Brain microvascular endothelial cell (primary cell): ENCODE data around the gene MED20.

Experiments used
- DNase-seq: peaks from one replicate; pipeline ENCODE4 v3.0.0-alpha.2; 2020
- H3K27ac ChIP-seq: fragments of 250-450 bp; sonication (Bioruptor Pico); 2 replicates; pipeline ENCODE4 v1.5.1; 2020; ENCODE audit warnings: mild to moderate bottlenecking, moderate library complexity
- H3K27me3 ChIP-seq: fragments of 250-450 bp; sonication (Bioruptor Pico); replicated peaks from 2 replicates; pipeline ENCODE4 v1.5.1; 2020; ENCODE audit warnings: mild to moderate bottlenecking
- H3K36me3 ChIP-seq: fragments of 250-450 bp; sonication (Bioruptor Pico); replicated peaks from 2 replicates; pipeline ENCODE4 v1.5.1; 2020; ENCODE audit warnings: mild to moderate bottlenecking
- H3K4me3 ChIP-seq: 2 replicates; pipeline ENCODE4 v1.5.1; 2011; ENCODE audit warnings: low read depth, mild to moderate bottlenecking, control low read depth, low read length, moderate library complexity
- in situ Hi-C: cut with HindIII; loops from 2 replicates; pipeline ENCODE4 v1.10.0; 2017; ENCODE audit warnings: low sequenced_read_pairs, low pct_ligation_motif_present
- TF ChIP-seq, protein P1 (sequence below): IDR thresholded peaks from 2 replicates; pipeline ENCODE4 v1.5.1; 2011; ENCODE audit warnings: low read depth, mild to moderate bottlenecking, moderate library complexity, low read length, control low read depth, inconsistent platforms; ENCODE audit errors: missing control alignments

The MED20 gene, protein sequence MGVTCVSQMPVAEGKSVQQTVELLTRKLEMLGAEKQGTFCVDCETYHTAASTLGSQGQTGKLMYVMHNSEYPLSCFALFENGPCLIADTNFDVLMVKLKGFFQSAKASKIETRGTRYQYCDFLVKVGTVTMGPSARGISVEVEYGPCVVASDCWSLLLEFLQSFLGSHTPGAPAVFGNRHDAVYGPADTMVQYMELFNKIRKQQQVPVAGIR

DNA sequence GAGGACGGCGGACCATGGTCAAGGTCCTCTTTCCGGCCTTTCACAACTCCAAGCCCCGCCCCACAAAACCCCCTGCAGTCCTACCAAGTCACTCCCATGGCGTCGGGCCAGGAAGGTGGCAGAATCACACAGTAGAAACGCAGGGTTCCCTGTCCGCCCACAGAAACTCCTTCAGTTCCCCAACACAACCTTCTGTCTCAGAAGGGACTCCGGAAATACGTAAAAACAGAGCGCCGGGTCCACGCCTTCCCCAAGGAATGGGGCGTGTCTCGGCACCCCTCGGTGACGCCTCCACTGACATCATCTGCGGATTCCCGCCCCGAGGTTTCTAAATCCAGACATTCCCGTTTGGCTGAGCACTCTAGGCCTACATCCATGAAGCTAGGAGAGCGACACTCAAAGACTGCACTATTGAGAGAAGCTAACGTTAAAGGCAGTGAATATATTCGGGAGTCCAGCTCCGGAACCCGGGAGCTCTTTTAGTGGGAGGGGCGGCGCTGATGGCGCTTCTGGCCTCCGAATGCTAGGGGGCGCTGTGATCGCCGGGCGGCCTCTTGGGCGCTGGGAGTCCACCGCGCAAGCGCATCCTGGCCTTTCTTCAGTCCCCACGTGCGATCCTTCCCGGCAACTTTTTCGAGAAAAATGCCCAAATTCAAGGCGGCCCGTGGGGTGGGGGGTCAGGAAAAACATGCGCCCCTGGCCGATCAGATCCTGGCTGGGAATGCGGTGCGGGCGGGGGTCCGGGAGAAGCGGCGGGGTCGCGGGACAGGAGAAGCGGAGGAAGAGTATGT is at the start of gene MED20, which contains the start of gene BYSL:
Gene MED20 (minus strand): TSS at position 219 of the 791 bp plus-strand sequence. CDS start 121 bp downstream, at position 98.
Gene BYSL (plus strand): TSS at position 579 of the 791 bp plus-strand sequence. CDS start 64 bp downstream, at position 643.
- in situ Hi-C loops = no loop called here
- Histone ChIP-seq H3K27me3 (no peaks in the 10 kb centered on the region), H3K4me3 (peak within 1 kb of the TSS; percentile 69), H3K36me3 (peaks cover 13% of the 10 kb centered on the region), H3K27ac (peak within 1 kb of the TSS; percentile 97)
- TF ChIP-seq, protein P1, sequence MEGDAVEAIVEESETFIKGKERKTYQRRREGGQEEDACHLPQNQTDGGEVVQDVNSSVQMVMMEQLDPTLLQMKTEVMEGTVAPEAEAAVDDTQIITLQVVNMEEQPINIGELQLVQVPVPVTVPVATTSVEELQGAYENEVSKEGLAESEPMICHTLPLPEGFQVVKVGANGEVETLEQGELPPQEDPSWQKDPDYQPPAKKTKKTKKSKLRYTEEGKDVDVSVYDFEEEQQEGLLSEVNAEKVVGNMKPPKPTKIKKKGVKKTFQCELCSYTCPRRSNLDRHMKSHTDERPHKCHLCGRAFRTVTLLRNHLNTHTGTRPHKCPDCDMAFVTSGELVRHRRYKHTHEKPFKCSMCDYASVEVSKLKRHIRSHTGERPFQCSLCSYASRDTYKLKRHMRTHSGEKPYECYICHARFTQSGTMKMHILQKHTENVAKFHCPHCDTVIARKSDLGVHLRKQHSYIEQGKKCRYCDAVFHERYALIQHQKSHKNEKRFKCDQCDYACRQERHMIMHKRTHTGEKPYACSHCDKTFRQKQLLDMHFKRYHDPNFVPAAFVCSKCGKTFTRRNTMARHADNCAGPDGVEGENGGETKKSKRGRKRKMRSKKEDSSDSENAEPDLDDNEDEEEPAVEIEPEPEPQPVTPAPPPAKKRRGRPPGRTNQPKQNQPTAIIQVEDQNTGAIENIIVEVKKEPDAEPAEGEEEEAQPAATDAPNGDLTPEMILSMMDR = peak; percentile 96
- peak; percentile 95 for DNase-seq

DNA sequence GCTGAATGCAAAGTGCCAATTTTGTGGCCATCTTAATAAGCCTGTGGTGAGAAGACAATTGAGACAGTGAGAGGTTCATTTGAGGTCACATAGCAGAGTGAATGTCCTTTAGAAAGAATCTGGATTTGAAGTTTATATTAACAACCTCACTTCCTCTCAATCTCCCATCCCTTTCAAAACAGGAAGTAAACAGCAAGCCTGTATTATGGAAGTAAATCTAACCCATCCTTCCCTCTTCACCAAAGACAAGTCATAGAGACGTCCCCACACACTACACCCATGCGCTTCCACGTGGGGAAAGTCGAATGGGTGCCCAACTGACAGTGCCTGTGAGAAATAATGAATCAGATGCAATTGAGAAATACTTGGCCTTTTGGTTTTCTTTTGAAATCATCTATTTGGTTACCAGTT is 49.5 kb upstream of the MED20 start:
- no peak overlapping the region for H3K4me3 ChIP-seq
- H3K36me3 ChIP-seq = no peaks in the 10 kb centered on the region
- in situ Hi-C loops = no loop called here
- TF ChIP-seq, protein P1 = no peak
- no peaks in the 10 kb centered on the region for H3K27me3 ChIP-seq
- DNase-seq = peak; percentile 18
- H3K27ac ChIP-seq = no peak overlapping the region

DNA sequence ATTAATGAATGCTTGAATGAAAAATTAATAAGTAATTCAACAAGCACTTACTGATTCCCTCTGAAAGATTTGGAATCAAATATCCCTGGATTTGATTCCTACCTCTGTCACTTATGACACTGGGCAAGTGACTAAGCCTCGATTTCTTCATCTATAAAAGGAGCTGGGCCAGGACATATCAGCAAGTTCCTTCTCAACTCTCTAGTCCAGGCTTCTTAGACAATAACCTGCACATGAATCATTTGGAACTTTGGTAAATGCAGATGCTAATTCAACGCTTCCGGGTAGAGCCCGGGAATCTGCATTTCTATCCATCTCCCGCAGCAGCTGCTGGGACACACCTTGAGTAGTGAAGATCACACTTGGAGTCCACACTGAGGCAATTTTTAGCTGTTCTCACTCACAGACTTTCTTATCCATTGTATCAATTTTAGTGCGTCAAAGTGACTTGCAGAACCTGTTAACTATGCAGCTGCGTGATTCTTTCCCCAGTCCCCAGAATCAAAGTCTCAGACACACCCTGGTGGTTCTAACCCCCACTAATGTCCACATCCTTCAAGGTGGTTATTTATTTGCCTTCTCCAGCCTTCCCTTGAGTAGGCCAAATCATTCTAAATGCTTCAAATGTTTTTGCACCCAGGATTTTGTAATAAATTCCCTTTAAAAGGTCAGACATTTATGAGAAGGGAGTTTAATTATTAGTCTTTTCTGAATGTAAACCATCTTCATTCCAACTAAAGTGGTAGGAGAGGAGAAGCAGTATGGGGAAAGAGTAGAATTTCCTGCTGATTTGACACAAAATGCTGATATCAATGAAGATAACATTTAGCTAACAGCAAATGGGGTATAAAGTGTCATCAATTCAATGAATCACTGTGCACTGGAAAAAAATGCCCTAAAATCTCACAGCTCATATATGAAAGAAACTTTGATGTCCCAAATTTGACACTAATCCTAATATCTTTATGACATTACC is 46.7 kb upstream of the MED20 start:
- Histone ChIP-seq H3K27ac (peak overlapping the region; percentile 50), H3K27me3 (no peaks in the 10 kb centered on the region), H3K36me3 (no peaks in the 10 kb centered on the region), H3K4me3 (no peak overlapping the region)
- TF ChIP-seq, protein P1 = no peak
- peak; percentile 20 for DNase-seq
- in situ Hi-C loops = no loop called here

DNA sequence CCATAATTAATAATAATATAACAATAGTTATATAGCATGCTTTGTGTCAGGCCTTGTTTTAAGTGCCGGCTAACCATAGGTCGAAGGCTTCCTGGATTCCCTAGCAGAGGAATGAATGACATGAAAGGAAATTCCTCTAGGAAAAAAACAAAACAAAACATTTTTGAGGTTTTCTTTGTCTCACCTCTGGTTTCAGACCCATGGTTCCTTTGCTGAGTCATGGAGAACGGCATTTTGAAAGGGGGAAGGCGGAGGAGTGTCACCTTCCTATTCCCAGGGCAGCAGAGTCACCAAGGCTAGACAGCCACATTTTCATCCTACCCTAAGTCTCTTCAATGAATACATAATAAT is 46.0 kb upstream of the MED20 start:
- TF ChIP-seq, protein P1 = no peak
- Histone ChIP-seq H3K36me3 (no peaks in the 10 kb centered on the region), H3K27ac (peak overlapping the region; percentile 50), H3K4me3 (no peak overlapping the region), H3K27me3 (no peaks in the 10 kb centered on the region)
- in situ Hi-C loops = no loop called here
- DNase-seq = peak; percentile 52

DNA sequence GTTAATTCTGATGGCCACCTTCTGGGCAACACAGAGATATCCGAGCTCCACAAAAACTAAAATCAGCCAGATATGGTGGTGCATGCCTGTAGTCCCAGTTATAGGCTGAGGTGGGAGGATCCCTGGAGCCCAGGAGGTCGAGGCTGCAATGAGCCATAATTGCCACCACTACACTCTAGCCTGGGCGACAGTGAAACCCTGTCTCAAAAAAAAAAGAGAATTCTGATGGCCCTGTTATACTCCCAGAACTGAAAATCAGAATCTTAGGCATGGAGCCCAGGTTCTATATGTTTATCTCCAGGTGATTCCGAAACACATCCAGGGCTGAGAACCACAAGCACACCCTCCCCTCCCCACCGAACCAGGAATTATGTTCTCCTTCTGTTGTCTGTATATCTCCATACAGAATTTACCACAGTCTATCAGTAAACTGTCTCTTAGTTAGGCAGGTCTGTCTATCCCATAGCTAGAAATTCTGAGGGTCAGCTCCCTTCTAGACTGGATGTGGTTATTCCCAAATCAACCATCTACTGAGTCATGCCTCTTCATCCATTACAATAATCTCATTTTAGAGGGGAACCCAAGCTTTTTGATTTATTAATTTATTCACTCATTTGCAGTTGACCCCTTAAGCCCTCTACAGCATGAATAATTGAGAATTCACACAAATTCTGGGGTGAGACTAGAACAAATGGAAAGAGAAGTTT is 45.4 kb upstream of the MED20 start:
- Histone ChIP-seq H3K27me3 (no peaks in the 10 kb centered on the region), H3K4me3 (no peak overlapping the region), H3K36me3 (no peaks in the 10 kb centered on the region), H3K27ac (peak overlapping the region; percentile 50)
- in situ Hi-C loops = no loop called here
- no peak for DNase-seq
- TF ChIP-seq, protein P1 = no peak
